Measurements from ENCODE around the gene CNN3.

CNN3 gene

GRCh38 chr1:94854458-94855306 is 72.2 kb downstream of the CNN3 start:
- DNase-seq (ENCODE audit: low spot score), result peak; percentile 89

DNA sequence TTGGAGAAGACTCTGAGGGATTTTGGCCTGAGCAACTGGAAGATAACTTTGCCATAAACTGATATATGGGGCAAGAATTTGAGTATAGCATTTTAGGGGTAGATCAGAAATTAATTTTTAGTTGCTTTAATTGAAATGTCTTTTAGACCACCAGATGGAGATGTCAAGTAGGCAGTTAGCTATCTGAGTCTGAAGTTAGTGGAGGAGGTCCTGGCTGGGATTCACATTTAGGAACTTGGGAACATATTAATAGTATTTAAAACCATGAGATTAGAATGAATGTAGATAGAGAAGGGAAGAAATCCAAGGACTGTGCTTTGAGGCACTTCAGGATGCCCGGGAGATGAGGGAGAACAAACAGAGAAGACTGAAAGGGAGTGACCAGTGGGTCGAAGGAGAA is 74.1 kb downstream of the CNN3 start:
- DNase-seq (ENCODE audit: low spot score), result no peak

- no peak for DNase-seq (ENCODE audit: low spot score)
Observed at GRCh38 chr1:94851571-94851970, 75.3 kb downstream of the CNN3 start.

Measured in AG08396 (cell line).